Right lobe of liver (tissue), 6 donors: ENCODE data around the gene POU2F3. TPM values are rescaled to one million over a fixed set of nuclear protein-coding genes. Genes with fewer than 3 reads are reported as not detected.

Source experiments
- ATAC-seq, 4 donors: fragments of 200-7000 bp; cut with Tn5 transposase; one replicate each; pipeline ENCODE4 v1.9.1; 2020; ENCODE audit warnings: mild to moderate bottlenecking in 4 of 4, moderate library complexity in 4 of 4
- DNase-seq, 3 donors: peaks; one replicate each; pipeline ENCODE4 v3.0.0-alpha.2; 2020
- H3K27ac ChIP-seq, 3 donors: fragments of 200-600 bp; one replicate each; pipeline ENCODE4 v1.8.0; 2022
- H3K27me3 ChIP-seq, 2 donors: fragments of 200-600 bp; one replicate each; pipeline ENCODE4 v1.8.0; 2022
- H3K36me3 ChIP-seq, 4 donors: fragments of 200-600 bp; sonication (generic) in 1 of 4; one replicate each; pipeline versions ENCODE4 v1.5.1 to v1.8.0; 2017 to 2022; ENCODE audit warnings: control low read depth in 1 of 4
- H3K4me1 ChIP-seq, 4 donors: fragments of 200-600 bp; sonication (generic) in 1 of 4; one replicate each; pipeline versions ENCODE4 v1.5.1 to v1.8.0; 2017 to 2022; ENCODE audit warnings: control low read depth in 1 of 4
- H3K4me3 ChIP-seq, 3 donors: fragments of 200-600 bp; one replicate each; pipeline ENCODE4 v1.8.0; 2022
- H3K9me3 ChIP-seq, 4 donors: fragments of 200-600 bp; sonication (generic) in 1 of 4; one replicate each; pipeline versions ENCODE4 v1.5.1 to v1.8.0; 2017 to 2022; ENCODE audit warnings: control low read depth in 1 of 4
- CTCF ChIP-seq, 4 donors: fragments of 200-600 bp in 3 of 4; fragments of 450-650 bp in 1 of 4; IDR thresholded peaks; one replicate each; pipeline versions ENCODE4 v1.5.1 to v1.8.0; 2016 to 2022; ENCODE audit warnings: antibody characterized with exemption in 4 of 4, mild to moderate bottlenecking in 2 of 4
- POLR2A ChIP-seq: fragments of 450-650 bp; IDR thresholded peaks from one replicate; pipeline ENCODE4 v1.6.1; 2017; ENCODE audit warnings: antibody characterized with exemption, mild to moderate bottlenecking
- WGBS: methylation state at CpG from one replicate; pipeline ENCODE4 v1.1.6; 2018; ENCODE audit warnings: low coverage, low lambda C conversion rate; ENCODE audit not compliant: insufficient coverage; ENCODE audit errors: missing lambda C conversion rate; 5-methylcytosine and 5-hydroxymethylcytosine counted together
- intact Hi-C, 2 donors: fragments of 100-400 bp; cut with DNase I; formaldehyde crosslinking; loops; one replicate each; pipeline versions ENCODE4 v1.11.2 to v1.14.1; 2022
- total RNA-seq, 6 experiments: library from RNA; depleted of rRNA in 2 of 6; stranded (reverse); fragments of >200 nt in 2 of 6; fragmentation: NEBNext Ultra II Directional in 3 of 6; extraction: Animal tissue kit (Norgen Biotek cat#: 25700) in 3 of 6; gene quantifications; one replicate each; pipeline versions ENCODE4 v1.1.0 to v1.2.4, GENCODE V29; 2016 to 2023
- donor health status: DM: no; HTN: yes; CAD: no.
- donor health status: DM: no; HTN: no; CAD: no.
- donor health status: DM: no; HTN: no; CAD: no.
- donor health status: DM: no; HTN: yes; CAD: no.
- donor health status: DM: no; HTN: yes; CAD: no.

POU2F3 gene
- total RNA-seq, 6 experiments from 2014 or later: not detected

- no peaks in the 10 kb centered on the region for H3K9me3 ChIP-seq
- H3K27me3 ChIP-seq: no peaks in the 10 kb centered on the region
- intact Hi-C loops: no loop called here
- no peak overlapping the region for H3K4me3 ChIP-seq
- H3K36me3 ChIP-seq: peaks cover 0 to 48% (median 13%) of the 10 kb centered on the region in 4 donors
- ATAC-seq (no peak), DNase-seq (no peak)
- H3K27ac ChIP-seq: no peak overlapping the region
- peaks cover 0 to 29% (median 14%) of the 10 kb centered on the region in 4 donors for H3K4me1 ChIP-seq
- 43% methylated on average over 1 of the region's 6 CpGs for WGBS
- TF ChIP-seq POLR2A (no peak), CTCF (IDR thresholded peaks at IDR 0.05) (no peak)
Measured at GRCh38 chr11:120224361-120224760, 15.6 kb upstream of the POU2F3 start.

GRCh38 chr11:120224972-120225909, 14.7 kb upstream of the POU2F3 start:
- Histone ChIP-seq H3K4me1 (peaks cover 0 to 25% (median 10%) of the 10 kb centered on the region in 4 donors), H3K36me3 (peaks cover 0 to 53% (median 14%) of the 10 kb centered on the region in 4 donors), H3K27me3 (no peaks in the 10 kb centered on the region), H3K4me3 (no peak overlapping the region), H3K27ac (no peak overlapping the region), H3K9me3 (no peaks in the 10 kb centered on the region)
- intact Hi-C loops: loop anchor here in 1 of 2 donors (5.0 kb wide), 1 partner anchor 53 kb away; no protein-coding TSS in a partner anchor
- WGBS: 31% methylated on average over 9 of the region's 22 CpGs
- no peak for DNase-seq
- peak; percentile 10 to 30 (median 22) for ATAC-seq
- TF ChIP-seq CTCF (IDR thresholded peaks at IDR 0.05) (no peak), POLR2A (no peak)

GRCh38 chr11:120226242-120226641, 13.7 kb upstream of the POU2F3 start:
- ATAC-seq (no peak), DNase-seq (no peak)
- Histone ChIP-seq H3K4me3 (no peak overlapping the region), H3K4me1 (peaks cover 0 to 16% (median 7%) of the 10 kb centered on the region in 4 donors), H3K27me3 (no peaks in the 10 kb centered on the region), H3K9me3 (no peaks in the 10 kb centered on the region), H3K36me3 (peaks cover 0 to 50% (median 14%) of the 10 kb centered on the region in 4 donors), H3K27ac (no peak overlapping the region)
- WGBS: 0% methylated on average over 1 of the region's 5 CpGs
- intact Hi-C loops: loop anchor here in 1 of 2 donors (5.0 kb wide), 1 partner anchor 54 kb away; no protein-coding TSS in a partner anchor
- TF ChIP-seq CTCF (IDR thresholded peaks at IDR 0.05): no peak
- TF ChIP-seq POLR2A: no peak

GRCh38 chr11:120226714-120227113, 13.2 kb upstream of the POU2F3 start:
- intact Hi-C loops: loop anchor here in 1 of 2 donors (5.0 kb wide), 1 partner anchor 54 kb away; no protein-coding TSS in a partner anchor
- Histone ChIP-seq H3K4me1 (peaks cover 0 to 12% (median 4%) of the 10 kb centered on the region in 4 donors), H3K9me3 (no peaks in the 10 kb centered on the region), H3K27me3 (no peaks in the 10 kb centered on the region), H3K4me3 (no peak overlapping the region), H3K36me3 (peaks cover 0 to 49% (median 14%) of the 10 kb centered on the region in 4 donors), H3K27ac (no peak overlapping the region)
- WGBS: 67% methylated on average over 4 of the region's 13 CpGs
- no peak for TF ChIP-seq CTCF (IDR thresholded peaks at IDR 0.05)
- peak; percentile 17 for TF ChIP-seq POLR2A
- DNase-seq (no peak), ATAC-seq (no peak)
